HCT116 (cell line): ENCODE data around the gene WDR20. TPM values are rescaled to one million over a fixed set of nuclear protein-coding genes. Genes with fewer than 3 reads are reported as not detected.

Experiments used
- ATAC-seq: fragments of 200-7000 bp; cut with Tn5 transposase; 2 replicates; pipeline ENCODE4 v1.9.1; 2020; ENCODE audit warnings: mild to moderate bottlenecking, moderate library complexity
- BruUV-seq: library from RNA; stranded (reverse); fragments of 400-500 nt; replicated peaks from 2 replicates; lab custom pipeline; 2021; lab: Mats Ljungman, UMichigan
- CTCF ChIA-PET: fragments of 300-600 bp; sonication (Branson Sonifier 250); formaldehyde crosslinking; loops from one replicate; lab custom pipeline; 2021; ENCODE audit warnings: antibody characterized with exemption; lab: Charles Lee
- POLR2A ChIA-PET: fragments of 300-600, 350-600 bp; sonication (Branson Sonifier 250); formaldehyde crosslinking; loops from one replicate; lab custom pipeline; 2021; ENCODE audit warnings: antibody characterized with exemption; lab: Charles Lee
- RAD21 ChIA-PET, 2 experiments: fragments of 300-600 bp; sonication (Branson Sonifier 250); formaldehyde crosslinking; loops; one replicate each; lab custom pipeline; 2023; ENCODE audit warnings: low total read pairs in 2 of 2; ENCODE audit not compliant: uncharacterized antibody in 2 of 2, unreplicated experiment in 2 of 2, low non-redundant PET in 1 of 2; lab: Charles Lee
- DNase-seq: peaks from one replicate; pipeline ENCODE4 v3.0.0-alpha.2; 2010; ENCODE audit warnings: low read depth, low spot score
- H2AFZ ChIP-seq: fragments of 200-600 bp; shearing (Covaris generic), sonication (generic); 2 replicates; pipeline ENCODE4 v1.6.1; 2017; ENCODE audit warnings: low read depth, mixed run types, mixed read lengths, antibody characterized with exemption, low read length; ENCODE audit not compliant: poor library complexity, severe bottlenecking
- H3K27ac ChIP-seq: 2 replicates; pipeline ENCODE4 v1.5.1; 2012; ENCODE audit warnings: low read depth, low read length
- H3K27me3 ChIP-seq: fragments of 200-600 bp; sonication (generic); 2 replicates; pipeline ENCODE4 v1.6.1; 2016; ENCODE audit warnings: mixed run types, low read length, mixed read lengths; ENCODE audit not compliant: insufficient read depth
- H3K36me3 ChIP-seq, 2 experiments: fragments of 200-500 bp in 1 of 2; fragments of 200-600 bp in 1 of 2; sonication (Bioruptor generic) in 1 of 2; sonication (generic) in 1 of 2; 2 replicates each; pipeline versions ENCODE4 v1.5.1 to v1.6.1; 2014 to 2016; ENCODE audit warnings: low read length in 2 of 2, inconsistent platforms in 1 of 2, mixed read lengths in 1 of 2, mixed run types in 1 of 2; ENCODE audit not compliant: insufficient read depth in 2 of 2, control insufficient read depth in 1 of 2
- H3K4me1 ChIP-seq, 2 experiments: fragments of 200-600 bp in 1 of 2; sonication (generic) in 1 of 2; 2 replicates each; pipeline versions ENCODE4 v1.5.1 to v1.6.1; 2012 to 2017; ENCODE audit warnings: low read length in 2 of 2, inconsistent platforms in 1 of 2, mild to moderate bottlenecking in 1 of 2, mixed read lengths in 1 of 2, mixed run types in 1 of 2, moderate library complexity in 1 of 2; ENCODE audit not compliant: insufficient read depth in 2 of 2, control insufficient read depth in 1 of 2
- H3K4me2 ChIP-seq: fragments of 200-600 bp; sonication (generic); 2 replicates; pipeline ENCODE4 v1.6.1; 2017; ENCODE audit warnings: mixed run types, low read length, mixed read lengths
- H3K4me3 ChIP-seq, 2 experiments: fragments of 200-600 bp in 1 of 2; sonication (generic) in 1 of 2; replicated peaks in 1 of 2; 2 replicates each; pipeline ENCODE4 v1.5.1; 2011 to 2016; ENCODE audit warnings: low read length in 2 of 2, control low read depth in 1 of 2, low read depth in 1 of 2, mild to moderate bottlenecking in 1 of 2, mixed read lengths in 1 of 2, mixed run types in 1 of 2
- H3K79me2 ChIP-seq: fragments of 200-600 bp; sonication (generic); 2 replicates; pipeline ENCODE4 v1.6.1; 2017; ENCODE audit warnings: mild to moderate bottlenecking, mixed run types, low read length, moderate library complexity, mixed read lengths; ENCODE audit not compliant: insufficient read depth
- H3K9ac ChIP-seq: fragments of 200-600 bp; sonication (generic); 2 replicates; pipeline ENCODE4 v1.6.1; 2016; ENCODE audit warnings: low read length, mixed read lengths
- H3K9me2 ChIP-seq: fragments of 200-600 bp; sonication (generic), shearing (Covaris generic); 2 replicates; pipeline ENCODE4 v1.6.1; 2017; ENCODE audit warnings: mixed run types, mild to moderate bottlenecking, moderate library complexity; ENCODE audit not compliant: insufficient read depth
- H3K9me3 ChIP-seq, 2 experiments: fragments of 200-500 bp in 1 of 2; fragments of 200-600 bp in 1 of 2; sonication (Bioruptor generic) in 1 of 2; sonication (generic) in 1 of 2; 2 replicates each; pipeline ENCODE4 v1.6.1; 2014 to 2017; ENCODE audit warnings: low read length in 2 of 2, mixed read lengths in 2 of 2, inconsistent platforms in 1 of 2, low read depth in 1 of 2, mild to moderate bottlenecking in 1 of 2, mixed run types in 1 of 2, moderate library complexity in 1 of 2; ENCODE audit not compliant: control insufficient read depth in 1 of 2, insufficient read depth in 1 of 2
- H4K20me1 ChIP-seq: fragments of 200-600 bp; sonication (generic), shearing (Covaris generic); 2 replicates; pipeline ENCODE4 v1.6.1; 2017; ENCODE audit warnings: mixed run types, mild to moderate bottlenecking, moderate library complexity; ENCODE audit not compliant: insufficient read depth
- CBX3 ChIP-seq: IDR thresholded peaks from 2 replicates; pipeline ENCODE4 v1.6.1; 2012; ENCODE audit warnings: low read depth
- EGR1 ChIP-seq: IDR thresholded peaks from 2 replicates; pipeline ENCODE4 v1.6.1; 2012; ENCODE audit warnings: low read depth
- EZH2 ChIP-seq: fragments of 200-600 bp; sonication (generic); IDR thresholded peaks from 2 replicates; pipeline ENCODE4 v1.6.1; 2017; ENCODE audit warnings: antibody characterized with exemption, mixed run types
- EZH2phosphoT487 ChIP-seq: fragments of 200-600 bp; IDR thresholded peaks from 2 replicates; pipeline ENCODE4 v1.6.1; 2018; ENCODE audit warnings: antibody characterized with exemption, borderline replicate concordance
- FOSL1 ChIP-seq: IDR thresholded peaks from 2 replicates; pipeline ENCODE4 v1.6.1; 2012; ENCODE audit warnings: low read depth
- JUND ChIP-seq: IDR thresholded peaks from 2 replicates; pipeline ENCODE4 v1.6.1; 2012
- MAX ChIP-seq: IDR thresholded peaks from 2 replicates; pipeline ENCODE4 v1.6.1; 2012
- POLR2A ChIP-seq: IDR thresholded peaks from 2 replicates; pipeline ENCODE4 v1.7.0; 2011; ENCODE audit warnings: borderline replicate concordance; ENCODE audit not compliant: insufficient read depth, insufficient read length; ENCODE audit errors: extremely low read depth
- RAD21 ChIP-seq: IDR thresholded peaks from 2 replicates; pipeline ENCODE4 v1.6.1; 2012; ENCODE audit warnings: low read depth, mild to moderate bottlenecking
- SIN3A ChIP-seq: IDR thresholded peaks from 2 replicates; pipeline ENCODE4 v1.6.1; 2012; ENCODE audit warnings: low read depth
- SP1 ChIP-seq: IDR thresholded peaks from 2 replicates; pipeline ENCODE4 v1.6.1; 2012; ENCODE audit warnings: low read depth
- YY1 ChIP-seq: IDR thresholded peaks from 2 replicates; pipeline ENCODE4 v1.6.1; 2011; ENCODE audit warnings: low read length, low read depth, moderate library complexity, mild to moderate bottlenecking; ENCODE audit not compliant: insufficient replicate concordance; ENCODE audit errors: extremely low read depth
- ZFX ChIP-seq: fragments of 450-650 bp; IDR thresholded peaks from 2 replicates; pipeline ENCODE4 v1.6.1; 2017
- ZNF274 ChIP-seq: fragments of 200-500 bp; sonication (Bioruptor generic); IDR thresholded peaks from 2 replicates; pipeline ENCODE4 v1.6.1; 2014; ENCODE audit warnings: mild to moderate bottlenecking, low read depth, low read length, inconsistent platforms
- intact Hi-C: fragments of 100-400 bp; cut with micrococcal nuclease; formaldehyde crosslinking; loops from 2 replicates; pipeline ENCODE4 v1.10.0; 2022
- total RNA-seq: library from RNA; stranded (reverse); gene quantifications from one replicate; pipeline ENCODE4 v1.2.1, GENCODE V29; 2021; ENCODE audit not compliant: unreplicated experiment

WDR20 gene
- total RNA-seq, 1 experiment from 2014 or later = 21.1 TPM

- Histone ChIP-seq H3K79me2 (peaks cover 60% of the 10 kb centered on the region), H2AFZ (no peak overlapping the region), H3K9ac (no peak overlapping the region), H3K27me3 (no peaks in the 10 kb centered on the region), H3K9me2 (no peaks in the 10 kb centered on the region), H3K9me3 (no peaks in the 10 kb centered on the region), H3K27ac (no peak overlapping the region), H3K4me3 (no peak overlapping the region), H3K36me3 (no peaks in the 10 kb centered on the region), H3K4me2 (no peak overlapping the region), H3K4me1 (peaks cover 2 to 14% of the 10 kb centered on the region in 2 experiments; a peak in 3 of 4 replicates), H4K20me1 (no peaks in the 10 kb centered on the region; the same call in 1 of the 2 replicates)
- no peak for DNase-seq
- ChIA-PET POLR2A (no interaction called here), CTCF (no interaction called here), RAD21 (no interaction called here)
- intact Hi-C loops = no loop called here
- no peak for ATAC-seq
- no TSS peak for BruUV-seq
- TF ChIP-seq MAX = no peak
- TF ChIP-seq FOSL1 = no peak
- TF ChIP-seq RAD21 = no peak
- TF ChIP-seq POLR2A = no peak
Observed at GRCh38 chr14:102178806-102179205, 39.1 kb downstream of the WDR20 start.

- ATAC-seq = no peak
- ChIA-PET RAD21 (no interaction called here), CTCF (no interaction called here), POLR2A (interaction anchor here (0.5 kb wide), 1 partner anchor 218 kb away, joined by 3 read pairs; no protein-coding TSS in a partner anchor)
- Histone ChIP-seq H2AFZ (no peak overlapping the region), H3K9ac (no peak overlapping the region), H3K36me3 (no peaks in the 10 kb centered on the region), H3K4me2 (no peak overlapping the region), H4K20me1 (no peaks in the 10 kb centered on the region; the same call in 1 of the 2 replicates), H3K9me2 (no peaks in the 10 kb centered on the region), H3K27me3 (no peaks in the 10 kb centered on the region), H3K27ac (no peak overlapping the region), H3K4me1 (peaks cover 10 to 21% of the 10 kb centered on the region in 2 experiments), H3K4me3 (no peak overlapping the region), H3K9me3 (no peaks in the 10 kb centered on the region), H3K79me2 (peaks cover 68% of the 10 kb centered on the region)
- intact Hi-C loops = no loop called here
- TF ChIP-seq ZNF274 (no peak), MAX (no peak), SP1 (no peak), YY1 (no peak), ZFX (no peak), POLR2A (no peak), JUND (no peak), EGR1 (no peak), EZH2phosphoT487 (no peak), FOSL1 (no peak), SIN3A (no peak), CBX3 (no peak), EZH2 (no peak)
- no TSS peak for BruUV-seq
- no peak for DNase-seq
Observed at GRCh38 chr14:102180248-102180998, 40.7 kb downstream of the WDR20 start.
